Stimulated activated CD4-positive, alpha-beta T cell treated with anti-CD3 and anti-CD28 coated beads, Interleukin-2, amount 100 ng/mL, for 24 hours (primary cell): ENCODE results near the gene KLHL6.
"Not testable (repeated sequence)": the region's sequence is repeated elsewhere in the genome, so short reads cannot be mapped to it uniquely, and the experiment has no call there.

Source experiments
- DNase-seq, 2 donors: peaks; one replicate each; pipeline ENCODE4 v3.0.0-alpha.2; 2020

KLHL6 gene, protein sequence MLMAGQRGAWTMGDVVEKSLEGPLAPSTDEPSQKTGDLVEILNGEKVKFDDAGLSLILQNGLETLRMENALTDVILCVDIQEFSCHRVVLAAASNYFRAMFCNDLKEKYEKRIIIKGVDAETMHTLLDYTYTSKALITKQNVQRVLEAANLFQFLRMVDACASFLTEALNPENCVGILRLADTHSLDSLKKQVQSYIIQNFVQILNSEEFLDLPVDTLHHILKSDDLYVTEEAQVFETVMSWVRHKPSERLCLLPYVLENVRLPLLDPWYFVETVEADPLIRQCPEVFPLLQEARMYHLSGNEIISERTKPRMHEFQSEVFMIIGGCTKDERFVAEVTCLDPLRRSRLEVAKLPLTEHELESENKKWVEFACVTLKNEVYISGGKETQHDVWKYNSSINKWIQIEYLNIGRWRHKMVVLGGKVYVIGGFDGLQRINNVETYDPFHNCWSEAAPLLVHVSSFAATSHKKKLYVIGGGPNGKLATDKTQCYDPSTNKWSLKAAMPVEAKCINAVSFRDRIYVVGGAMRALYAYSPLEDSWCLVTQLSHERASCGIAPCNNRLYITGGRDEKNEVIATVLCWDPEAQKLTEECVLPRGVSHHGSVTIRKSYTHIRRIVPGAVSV

DNA sequence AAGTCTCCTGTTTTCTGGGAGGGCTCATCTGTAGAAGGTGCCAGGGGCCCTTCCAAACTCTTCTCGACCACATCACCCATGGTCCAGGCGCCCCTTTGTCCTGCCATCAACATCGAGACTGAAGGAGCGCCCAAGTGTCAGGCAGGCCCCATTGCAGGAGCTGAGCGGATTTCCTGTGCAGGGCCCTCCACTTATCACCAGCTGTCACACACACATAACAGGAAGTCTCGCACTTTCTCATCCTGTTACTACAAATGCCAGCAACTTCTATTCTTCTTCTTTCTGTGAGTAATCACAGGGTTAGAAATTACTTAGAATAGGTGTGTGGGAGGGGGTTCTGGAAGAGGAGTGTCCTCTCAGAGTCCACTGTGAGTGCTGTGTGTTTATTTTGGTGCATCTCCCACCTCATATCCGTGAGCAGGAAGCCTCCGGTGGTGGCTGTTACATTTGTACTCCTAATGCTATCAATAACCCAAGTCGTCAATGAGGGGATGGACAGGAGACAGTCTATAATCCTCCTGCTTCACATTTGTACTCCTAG, at the start of gene KLHL6:
Gene KLHL6, minus strand, starts transcription at position 166 of the 541 bp plus-strand sequence. Its CDS starts 53 bp downstream, at position 113.
- DNase-seq = peak; percentile 74 to 75

DNA sequence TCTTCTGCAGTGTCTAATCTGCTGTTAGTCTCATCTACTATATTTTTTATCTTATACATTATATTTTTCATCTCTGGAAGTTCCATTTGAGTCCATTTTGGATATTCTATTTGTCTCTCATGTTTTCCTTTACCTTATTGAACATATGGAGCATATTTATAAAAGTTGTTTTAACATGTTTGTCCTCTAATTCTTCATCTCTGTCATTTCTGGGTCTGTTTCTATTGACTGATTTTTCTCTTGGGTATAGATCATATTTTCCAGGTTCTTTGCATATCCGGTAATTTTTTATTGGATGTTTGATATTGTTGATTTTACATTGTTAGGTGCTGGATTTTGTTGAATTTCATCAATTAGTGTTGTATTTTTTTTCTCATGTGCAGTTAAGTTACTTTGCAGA, 42.5 kb upstream of the KLHL6 start:
- DNase-seq = no peak

DNA sequence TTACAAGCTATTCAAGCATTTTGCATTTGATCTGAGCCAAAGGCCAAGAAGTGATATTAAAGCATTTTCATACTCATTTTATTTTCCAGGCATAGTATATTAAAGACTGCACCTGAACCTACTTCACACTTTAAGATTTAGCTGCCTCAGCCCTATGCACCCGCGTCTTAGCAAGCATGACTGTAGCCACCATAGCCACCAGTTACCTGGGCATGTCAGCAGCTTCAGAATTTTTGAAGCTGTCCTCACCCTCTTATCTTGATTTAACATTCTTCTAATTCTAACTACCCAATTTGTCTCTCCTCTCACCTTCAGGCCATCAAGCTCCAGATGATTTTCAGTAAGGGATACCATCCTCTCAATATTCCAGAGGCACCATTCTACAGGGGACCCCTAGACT, 39.1 kb upstream of the KLHL6 start:
- no peak for DNase-seq

DNA sequence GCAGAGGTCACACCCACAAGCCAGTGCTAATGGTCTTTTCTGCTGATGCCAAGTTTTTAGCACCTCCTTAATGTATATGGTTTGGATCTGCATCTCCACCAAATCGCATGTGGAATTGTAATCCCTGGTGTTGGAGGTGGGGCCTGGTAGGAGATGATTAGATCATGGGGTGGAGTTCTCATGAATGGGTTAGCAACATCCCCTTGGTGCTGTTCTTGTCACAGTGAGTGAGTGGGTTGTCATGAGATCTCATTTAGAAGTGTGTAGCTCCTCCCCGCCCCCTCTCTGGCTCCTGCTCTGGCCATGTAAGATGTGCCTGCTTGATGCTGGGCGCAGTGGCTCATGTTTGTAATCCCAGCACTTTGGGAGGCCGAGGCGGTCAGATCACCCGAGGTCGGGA, 37.3 kb upstream of the KLHL6 start:
- no peak for DNase-seq

DNA sequence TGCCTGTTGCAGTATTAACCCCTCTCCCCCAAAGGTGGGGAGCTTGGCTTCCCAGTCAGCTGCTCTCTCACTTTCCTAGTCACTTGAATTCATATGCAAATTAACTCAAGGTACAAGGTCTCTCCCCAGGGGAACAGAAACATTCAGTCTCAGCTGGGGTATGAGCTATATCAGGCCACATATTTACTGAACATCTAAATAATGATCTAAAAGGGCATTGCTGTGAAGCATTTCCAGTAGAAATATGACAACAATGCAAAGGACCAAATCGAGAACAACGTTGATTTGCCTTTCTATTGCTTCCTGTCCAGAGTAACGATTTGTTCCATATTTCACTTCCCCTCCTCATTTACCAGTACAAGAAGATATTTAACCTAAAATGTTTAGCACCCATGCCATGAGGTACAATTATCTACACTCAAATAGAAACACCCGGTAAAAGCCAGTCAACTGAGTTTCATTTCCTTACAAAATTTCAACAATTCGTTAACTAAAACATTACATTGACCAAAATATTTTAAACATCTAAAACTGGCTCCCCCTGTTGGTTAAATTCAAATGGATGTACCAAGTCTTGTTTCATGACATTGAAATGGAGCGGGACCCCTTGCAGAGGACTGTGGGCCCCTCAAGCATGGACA, 36.5 kb upstream of the KLHL6 start:
- DNase-seq = no peak

DNA sequence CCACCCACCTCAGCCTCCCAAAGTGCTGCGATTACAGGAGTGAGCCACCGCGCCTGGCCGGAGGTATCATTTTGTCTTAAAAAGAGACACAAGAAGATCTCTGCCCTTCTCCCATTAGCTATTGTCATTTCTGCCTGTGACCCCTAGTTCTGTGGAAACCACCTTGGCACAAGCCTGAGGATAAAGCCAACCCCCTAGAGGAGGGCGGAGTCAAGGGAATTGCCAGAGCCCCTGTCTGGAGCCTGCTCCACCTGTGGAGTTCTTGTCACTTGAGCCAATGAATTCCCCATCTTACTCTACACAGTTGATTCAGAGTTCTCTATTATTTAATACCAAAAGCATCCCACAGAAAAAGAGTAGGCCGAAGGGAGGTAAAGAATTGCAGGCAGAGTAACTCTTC, 34.9 kb upstream of the KLHL6 start:
- DNase-seq = no peak

DNA sequence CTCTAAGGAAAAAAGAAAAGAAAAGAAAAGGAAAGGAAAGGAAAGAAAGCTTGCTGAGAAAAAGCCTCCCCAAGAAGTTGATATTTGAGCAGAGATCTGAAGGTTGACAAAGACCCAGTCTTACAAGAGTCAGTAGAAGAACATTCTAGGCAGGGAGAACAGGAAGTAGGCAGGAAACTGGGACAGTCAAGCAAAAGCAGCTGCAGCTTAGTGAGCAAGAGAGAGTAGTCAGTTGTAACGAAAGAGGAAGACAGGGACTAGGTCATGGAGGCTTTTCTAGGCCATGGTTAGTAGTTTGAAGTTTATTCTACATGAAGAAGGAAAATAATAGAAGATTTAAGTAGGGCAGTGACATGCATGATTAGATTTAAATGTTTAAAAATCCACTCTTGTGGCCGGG, 31.8 kb upstream of the KLHL6 start:
- DNase-seq = no peak

DNA sequence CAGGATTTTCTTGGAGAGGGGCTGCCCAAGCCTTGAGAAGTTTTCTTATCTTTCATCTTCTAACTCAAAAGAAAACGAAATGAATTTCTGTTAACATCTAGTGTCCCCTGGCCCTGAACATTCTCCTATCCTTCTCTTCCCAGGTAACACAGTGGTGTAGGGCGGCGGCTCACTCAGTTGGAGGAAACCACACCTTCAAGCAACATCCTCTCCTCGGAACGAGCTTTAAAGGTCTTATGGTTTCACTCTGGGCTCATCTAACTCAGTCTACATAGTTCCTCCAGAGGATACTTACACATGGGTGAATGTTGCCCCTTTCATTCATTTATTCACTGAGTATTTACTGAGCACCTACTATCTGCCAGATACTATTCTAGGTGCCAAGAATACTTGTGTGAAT, 31.0 kb upstream of the KLHL6 start:
- DNase-seq = no peak

DNA sequence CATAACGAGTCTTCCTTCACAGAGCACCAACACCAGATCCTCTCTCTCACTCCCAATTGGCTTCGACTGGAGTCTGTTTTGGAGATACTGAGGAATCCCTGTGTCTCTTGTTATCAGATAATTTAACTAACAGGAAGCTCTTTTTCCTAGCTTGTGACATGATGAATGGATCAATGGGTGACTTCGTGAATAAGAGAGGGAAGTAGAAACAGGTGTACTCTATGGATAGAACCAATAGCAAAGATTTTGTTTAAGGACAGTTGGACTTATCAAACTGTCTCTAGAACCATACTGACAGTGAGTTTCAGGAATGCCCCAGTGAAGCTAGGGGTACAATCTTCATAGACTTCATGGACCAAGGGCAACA, 29.4 kb upstream of the KLHL6 start:
- no peak for DNase-seq

DNA sequence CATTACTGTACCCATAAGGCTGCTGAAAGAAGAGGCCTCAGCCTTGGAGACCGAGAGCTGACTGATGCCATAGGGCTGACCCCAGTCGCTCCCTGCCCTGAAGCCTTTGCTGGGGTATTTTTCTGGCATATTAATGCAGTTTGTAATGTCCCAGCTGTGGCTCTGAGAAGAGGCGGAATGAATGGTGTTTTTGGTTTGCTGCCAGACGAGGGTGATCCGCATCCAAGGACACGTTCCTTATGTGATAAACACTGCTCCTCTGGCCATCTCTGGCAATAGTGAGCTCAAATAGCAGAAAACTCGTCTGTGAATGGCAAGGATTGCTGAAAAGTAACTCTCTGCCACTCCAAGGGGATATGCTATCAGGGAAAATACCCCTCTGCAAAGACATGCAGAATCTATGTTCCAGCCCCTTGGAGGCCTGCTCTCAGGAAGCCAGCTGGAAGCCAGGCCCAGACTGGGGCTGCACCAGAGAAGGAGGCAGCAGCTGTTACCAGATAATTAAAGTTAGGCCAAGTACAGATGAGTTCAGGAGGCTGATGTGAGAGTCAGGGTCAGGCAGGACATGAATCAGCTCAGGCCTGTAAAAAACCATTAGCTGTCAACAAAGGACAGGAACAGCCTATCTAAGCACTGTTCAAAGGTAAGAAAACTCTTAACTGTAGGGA, 28.9 kb upstream of the KLHL6 start:
- no peak for DNase-seq

DNA sequence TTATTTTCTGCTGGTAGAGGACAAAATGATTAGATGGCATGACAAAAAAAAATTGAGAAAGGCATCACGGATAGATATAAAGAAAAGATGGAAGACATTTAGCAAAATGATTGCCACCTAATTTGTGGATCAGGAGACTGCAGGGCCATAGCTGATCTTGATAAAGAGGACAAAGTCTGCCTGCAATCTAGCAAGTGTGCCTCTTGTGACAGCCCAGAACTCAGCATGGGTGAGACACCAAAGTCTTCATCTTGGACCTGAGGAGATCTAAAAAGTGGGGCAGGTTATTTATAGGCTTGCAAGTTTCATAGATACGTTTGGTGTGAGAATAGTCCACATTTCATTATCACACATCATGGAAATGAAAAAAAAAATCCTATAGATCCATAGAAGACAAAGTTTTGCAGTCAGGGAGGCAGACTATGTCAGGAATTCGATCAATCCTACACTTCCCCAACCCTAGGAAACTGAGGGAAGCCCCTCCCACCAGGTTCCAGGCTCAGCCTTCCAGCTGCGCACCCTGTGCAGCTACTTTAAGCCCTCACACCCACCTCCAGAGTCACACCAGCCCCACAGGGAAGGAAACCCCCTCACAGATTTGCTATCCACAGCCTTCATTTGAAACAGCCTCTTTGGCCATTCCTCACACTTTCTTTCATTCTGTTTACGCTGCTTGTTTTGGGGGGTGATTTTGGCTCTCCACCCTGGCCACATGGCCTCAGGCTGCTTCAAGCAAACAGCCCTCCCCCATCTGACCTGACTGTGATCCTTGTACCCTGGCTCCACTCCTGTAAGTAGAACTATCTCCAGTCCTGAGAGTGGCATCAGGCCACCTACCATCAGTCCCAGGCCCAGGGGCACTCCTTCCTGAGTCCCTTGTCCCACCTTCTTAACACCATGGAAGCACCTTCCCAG, 28.1 kb upstream of the KLHL6 start:
- DNase-seq = no peak

DNA sequence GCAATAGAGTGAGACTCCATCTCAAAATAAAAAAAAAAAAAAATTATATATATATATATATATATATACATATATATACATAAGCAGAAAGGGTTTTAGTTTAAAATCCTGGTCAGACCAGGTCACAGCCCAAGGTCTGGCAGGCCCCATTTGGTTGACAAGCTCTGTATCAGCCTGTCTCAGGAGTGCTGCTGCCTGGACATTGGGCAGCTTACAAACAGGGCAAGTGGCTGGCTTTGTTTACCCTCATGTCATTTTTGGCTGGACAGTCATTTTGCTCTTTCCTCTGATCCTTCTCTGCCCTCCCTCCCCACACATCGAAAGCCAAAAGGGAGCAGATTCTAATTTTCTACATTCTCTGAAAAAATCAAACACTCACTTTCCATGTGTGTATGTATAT, 26.7 kb upstream of the KLHL6 start:
- no peak for DNase-seq

DNA sequence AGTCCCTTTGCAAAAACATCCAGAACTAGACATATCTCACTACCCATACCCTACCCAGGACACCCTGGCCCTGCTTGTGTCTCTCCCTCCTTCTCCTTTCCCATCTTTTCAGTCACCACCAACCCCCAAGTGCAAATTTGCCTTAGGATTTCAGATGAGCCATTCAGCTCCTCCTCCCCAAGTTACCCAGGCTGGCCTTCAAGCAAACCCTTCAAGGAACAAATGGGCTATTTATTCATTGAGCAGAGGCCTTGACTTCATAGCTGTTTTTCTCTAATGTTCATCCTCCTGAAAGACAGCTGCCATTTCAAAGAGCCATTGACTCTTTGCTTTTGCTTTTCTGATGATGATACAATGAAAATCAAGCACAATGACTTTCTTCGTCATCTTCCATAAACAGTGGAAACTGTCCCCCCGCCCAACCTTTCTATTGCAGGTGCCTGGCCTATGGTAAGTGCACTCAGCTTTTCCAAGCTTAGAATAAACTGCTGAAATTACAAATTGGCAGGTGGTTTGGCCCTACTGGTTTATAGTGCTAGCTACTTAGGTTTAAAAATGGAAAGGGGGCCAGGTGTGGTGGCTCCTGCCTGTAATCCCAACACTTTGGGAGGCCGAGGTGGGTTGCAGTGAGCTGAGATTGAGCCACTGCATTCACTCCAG, 26.1 kb upstream of the KLHL6 start:
- no peak for DNase-seq

DNA sequence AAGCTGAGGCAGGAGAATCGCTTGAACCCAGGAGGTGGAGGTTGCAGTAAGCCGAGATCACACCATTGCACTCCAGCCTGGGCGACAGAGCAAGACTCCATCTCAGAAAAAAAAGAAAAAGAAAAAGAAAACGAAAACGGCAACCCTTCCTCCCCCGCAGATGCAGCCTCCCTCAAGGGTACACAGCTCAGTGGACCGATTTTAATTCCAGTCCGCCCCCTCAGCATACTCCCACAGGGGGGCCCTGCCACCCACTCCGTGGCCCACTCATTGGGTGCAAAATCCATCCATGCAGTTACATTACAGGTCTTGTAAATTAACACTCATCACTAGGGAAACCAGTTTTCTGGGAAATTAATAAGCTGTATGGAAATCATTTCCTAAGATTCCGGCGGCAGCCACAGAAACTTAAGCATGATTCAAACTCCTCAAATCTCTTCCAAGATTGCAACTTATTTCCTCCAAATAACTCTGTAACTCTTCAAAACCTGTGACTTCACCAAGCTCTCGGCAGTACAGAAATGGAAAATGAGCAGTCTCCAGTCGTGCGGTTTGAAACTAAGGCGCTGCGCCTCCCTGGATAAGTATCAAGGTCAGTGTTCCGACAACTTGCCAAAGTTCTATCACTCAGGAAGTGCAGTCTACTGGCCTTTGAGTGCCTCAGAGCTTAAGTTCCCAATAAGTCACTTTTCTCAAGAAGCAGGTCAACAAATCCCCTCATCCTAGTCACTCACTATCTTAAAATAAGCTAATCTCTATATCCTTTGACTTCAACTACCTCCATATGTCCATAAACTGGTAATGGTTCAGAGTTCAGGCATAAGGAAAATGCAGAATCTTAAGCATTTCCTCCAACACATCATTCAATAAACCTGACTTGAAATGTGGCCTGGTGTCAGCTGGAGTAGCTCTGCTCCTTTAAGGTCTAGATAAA, 24.7 kb upstream of the KLHL6 start:
- DNase-seq = no peak

DNA sequence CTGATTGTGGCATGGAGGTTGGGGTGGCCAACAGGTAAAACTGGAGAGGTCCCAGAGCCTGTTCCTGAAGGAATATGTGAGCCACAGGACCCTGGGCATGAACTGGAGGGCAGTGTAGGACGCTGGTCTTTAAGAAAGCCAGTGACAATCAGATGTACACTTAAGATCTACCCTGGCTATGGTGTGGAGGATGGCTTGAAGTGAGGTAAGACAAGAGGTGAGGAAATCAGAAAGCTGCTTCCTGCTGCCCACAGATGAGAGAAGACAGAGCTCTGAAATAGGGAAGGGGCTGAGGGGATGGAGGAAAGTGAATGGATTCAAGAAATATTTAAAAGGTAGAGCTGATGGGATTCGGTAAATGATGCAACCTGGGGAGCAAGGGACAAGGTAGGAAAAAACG, 22.7 kb upstream of the KLHL6 start:
- DNase-seq = no peak

DNA sequence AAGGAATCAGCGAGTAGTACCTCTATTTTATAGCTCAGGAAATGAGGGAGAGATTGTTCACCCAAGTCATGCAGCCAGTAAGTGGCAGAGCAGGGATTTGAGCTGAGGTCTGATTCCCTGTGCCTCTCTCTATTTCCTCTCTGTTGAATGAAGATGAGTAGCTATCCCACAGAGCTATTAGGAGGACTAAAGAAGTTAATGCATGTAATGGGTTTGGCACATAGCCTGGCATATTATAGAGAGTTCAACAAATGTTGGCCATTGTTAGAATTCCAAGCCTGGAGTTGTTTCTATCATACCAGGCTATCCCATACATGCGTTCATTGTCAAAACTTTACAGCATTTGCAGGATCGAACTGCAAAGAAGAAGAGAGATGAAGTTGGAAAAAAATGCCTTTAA, 21.8 kb upstream of the KLHL6 start:
- DNase-seq = no peak

DNA sequence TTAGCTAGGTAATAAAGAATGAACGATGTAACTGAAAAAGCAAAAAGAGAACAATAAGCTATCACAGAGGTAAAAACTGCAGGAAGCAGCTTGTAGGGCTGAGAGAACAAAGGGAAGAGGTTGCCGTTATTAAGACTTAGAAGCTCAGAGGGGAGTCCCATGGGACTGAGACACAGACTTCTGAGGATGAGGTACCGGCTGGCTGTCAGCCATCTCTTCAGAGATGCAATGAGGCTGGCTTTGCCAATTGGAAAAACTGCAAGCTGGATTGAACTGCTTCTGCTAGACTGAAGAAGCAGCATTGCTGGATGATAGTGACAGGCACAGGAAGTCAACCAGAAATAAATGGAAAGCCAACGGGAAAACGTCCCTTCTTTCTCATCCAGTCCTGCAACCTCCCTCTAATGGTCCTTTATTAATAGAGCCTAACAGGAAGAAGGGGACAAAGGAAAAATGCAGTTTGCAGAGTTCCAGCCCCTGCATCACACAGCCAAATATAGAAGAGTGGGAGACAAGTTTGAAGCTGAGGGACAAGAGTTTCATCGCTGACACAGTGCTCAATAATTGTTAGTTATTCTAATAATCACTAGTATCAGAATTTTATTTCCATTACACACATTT, 21.1 kb upstream of the KLHL6 start:
- DNase-seq = no peak

DNA sequence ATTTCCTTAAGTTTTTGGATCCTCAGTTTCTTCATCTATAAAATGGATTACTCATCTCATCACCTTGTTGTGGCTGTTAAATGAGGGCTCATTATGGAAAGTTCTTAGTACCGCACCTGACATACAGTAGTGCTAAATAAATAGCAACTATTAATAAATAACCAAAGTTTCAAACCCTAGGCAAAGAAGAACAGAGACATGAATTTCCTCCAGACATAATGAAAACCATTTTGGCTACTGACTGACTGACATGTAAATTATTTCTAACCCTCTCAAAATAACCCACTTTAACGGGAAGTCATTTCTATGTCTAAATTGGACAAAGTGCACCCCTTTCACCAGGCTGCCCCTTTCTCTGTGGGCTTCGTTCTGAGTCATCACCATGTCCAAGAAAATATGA, 17.4 kb upstream of the KLHL6 start:
- no peak for DNase-seq

DNA sequence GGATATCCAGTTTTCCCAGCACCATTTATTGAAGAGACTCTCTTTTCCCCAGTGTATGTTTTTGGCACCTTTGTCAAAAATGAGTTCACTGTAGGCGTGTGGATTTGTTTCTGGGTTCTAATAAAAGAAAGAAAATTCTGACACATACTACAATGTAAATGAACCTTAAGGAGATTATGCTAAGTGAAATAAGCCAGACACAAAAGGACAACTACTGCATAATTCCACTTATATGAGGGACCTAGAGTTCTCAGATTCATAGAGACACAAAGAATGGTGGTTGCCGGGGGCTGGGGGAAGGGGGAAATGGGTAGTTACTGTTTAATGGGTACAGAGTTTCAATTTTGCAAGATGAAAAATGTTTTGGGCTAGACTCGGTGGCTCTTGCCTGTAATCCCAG, 14.7 kb upstream of the KLHL6 start:
- not testable (repeated sequence) for DNase-seq

DNA sequence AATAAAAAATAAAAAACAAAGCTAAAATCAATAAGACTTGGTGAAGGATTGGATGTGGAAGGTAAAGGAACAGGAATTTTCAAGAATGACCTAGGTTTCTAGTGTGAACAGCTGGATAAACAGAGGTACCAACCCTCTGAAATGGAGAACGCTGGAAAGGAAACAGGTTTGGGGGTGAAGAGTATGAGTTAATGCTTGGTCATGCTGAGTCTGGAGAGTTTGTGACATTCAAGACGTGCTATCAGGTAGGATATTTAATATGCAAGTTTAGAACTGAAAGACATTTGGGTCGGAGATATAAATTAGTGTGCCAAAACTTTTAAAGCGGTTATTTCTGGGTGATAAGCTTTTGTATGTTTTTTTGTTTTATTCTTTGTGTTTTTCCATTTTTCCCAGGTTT, 11.4 kb upstream of the KLHL6 start:
- no peak for DNase-seq
